NCI-H1694 treated with DMSO at 0.1 percent for 48 hours (cell line): ENCODE data around the gene LONP1.
"Not testable (repeated sequence)": the region's sequence is repeated elsewhere in the genome, so short reads cannot be mapped to it uniquely, and the experiment has no call there.

Source experiments
- DNase-seq: peaks from one replicate; lab custom pipeline; 2025; lab: John Stamatoyannopoulos, UW

The LONP1 gene, protein sequence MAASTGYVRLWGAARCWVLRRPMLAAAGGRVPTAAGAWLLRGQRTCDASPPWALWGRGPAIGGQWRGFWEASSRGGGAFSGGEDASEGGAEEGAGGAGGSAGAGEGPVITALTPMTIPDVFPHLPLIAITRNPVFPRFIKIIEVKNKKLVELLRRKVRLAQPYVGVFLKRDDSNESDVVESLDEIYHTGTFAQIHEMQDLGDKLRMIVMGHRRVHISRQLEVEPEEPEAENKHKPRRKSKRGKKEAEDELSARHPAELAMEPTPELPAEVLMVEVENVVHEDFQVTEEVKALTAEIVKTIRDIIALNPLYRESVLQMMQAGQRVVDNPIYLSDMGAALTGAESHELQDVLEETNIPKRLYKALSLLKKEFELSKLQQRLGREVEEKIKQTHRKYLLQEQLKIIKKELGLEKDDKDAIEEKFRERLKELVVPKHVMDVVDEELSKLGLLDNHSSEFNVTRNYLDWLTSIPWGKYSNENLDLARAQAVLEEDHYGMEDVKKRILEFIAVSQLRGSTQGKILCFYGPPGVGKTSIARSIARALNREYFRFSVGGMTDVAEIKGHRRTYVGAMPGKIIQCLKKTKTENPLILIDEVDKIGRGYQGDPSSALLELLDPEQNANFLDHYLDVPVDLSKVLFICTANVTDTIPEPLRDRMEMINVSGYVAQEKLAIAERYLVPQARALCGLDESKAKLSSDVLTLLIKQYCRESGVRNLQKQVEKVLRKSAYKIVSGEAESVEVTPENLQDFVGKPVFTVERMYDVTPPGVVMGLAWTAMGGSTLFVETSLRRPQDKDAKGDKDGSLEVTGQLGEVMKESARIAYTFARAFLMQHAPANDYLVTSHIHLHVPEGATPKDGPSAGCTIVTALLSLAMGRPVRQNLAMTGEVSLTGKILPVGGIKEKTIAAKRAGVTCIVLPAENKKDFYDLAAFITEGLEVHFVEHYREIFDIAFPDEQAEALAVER

DNA sequence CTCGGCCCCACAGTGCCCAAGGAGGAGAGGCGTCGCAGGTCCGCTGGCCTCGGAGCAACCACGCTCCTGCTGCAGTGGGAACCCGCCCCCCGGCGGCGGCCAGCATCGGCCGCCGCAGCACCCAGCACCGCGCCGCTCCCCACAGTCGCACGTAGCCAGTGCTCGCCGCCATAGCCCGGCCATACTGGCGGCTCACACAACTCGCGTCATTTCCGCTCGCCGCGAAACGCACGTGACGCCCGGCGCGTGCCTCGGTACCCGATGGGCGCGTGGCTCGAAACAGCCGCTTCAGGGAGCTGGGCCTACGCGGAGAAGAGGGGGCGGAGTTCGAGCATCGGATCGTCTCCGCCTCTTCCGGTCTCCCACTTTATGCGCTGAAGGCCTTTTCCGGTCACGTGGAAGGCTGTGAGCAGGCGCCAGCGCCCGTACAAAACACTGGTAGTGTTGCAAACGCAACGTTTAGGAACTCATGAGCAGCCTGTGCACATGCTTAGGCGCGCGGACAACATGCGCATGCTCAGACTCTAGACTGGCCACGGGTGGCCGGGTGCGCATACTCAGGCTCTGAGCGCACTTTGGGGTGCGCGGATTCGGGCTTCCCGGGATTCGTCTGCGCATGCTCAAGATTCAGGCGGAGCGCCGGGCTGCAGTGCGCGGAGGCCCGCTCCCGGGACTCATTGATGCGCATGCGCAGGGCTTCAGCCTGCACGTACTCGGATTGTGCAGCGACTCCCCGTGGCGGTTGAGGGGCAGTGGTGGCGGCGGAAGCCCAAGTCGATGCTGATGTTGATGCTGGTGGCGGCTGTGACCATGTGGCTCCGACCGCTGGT, at the start of gene LONP1, which contains the start of gene CATSPERD:
Gene LONP1 (minus strand): TSS at position 186 of the 830 bp plus-strand sequence. CDS start 14 bp downstream, at position 172.
Gene CATSPERD (plus strand): TSS at position 677 of the 830 bp plus-strand sequence. CDS start 101 bp downstream, at position 778.
- DNase-seq: peak; percentile 95

- no peak for DNase-seq
Measured at GRCh38 chr19:5767949-5768348, 48.0 kb upstream of the LONP1 start.

DNA sequence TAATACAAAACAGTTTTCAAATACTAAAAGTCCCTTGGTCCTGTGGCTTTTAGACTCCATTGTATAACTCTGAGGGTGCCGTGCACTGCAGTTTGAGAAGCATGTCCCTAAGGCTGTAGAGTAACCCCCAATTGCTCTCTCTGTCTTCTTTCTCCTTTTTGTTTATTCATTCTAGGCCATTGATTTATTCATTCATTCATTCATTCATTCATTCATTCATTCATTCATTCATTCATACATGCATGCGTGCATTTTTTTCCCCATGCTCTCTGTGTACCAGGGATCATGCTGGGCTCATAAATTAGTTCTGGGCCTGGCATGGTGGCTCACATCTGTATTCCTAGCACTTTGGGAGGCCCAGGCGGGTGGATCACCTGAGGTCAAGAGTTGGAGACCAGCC, 45.3 kb upstream of the LONP1 start:
- DNase-seq: no peak

GRCh38 chr19:5762608-5763217, 42.8 kb upstream of the LONP1 start:
- no peak for DNase-seq

DNA sequence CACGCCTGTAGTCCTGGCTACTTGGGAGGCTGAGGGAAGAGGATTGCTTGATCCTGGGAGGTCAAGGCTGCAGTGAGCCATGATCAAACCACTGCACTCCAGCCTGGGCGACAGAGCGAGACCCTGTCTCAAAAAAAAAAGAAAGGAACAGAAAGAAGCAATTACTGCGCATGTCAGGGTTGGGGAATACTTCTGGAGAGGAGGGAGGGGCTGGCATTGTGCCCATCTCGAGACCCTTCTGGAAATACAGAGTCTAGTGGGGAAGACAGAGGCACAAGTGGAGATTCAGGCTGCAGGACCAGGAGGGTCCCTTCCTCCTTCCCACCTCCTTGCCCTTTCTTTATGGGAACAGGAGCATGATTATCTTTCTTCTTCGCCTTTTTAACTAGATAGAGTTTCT, 33.8 kb upstream of the LONP1 start:
- DNase-seq: no peak

GRCh38 chr19:5751709-5752108, 31.8 kb upstream of the LONP1 start:
- no peak for DNase-seq

GRCh38 chr19:5749505-5749904, 29.6 kb upstream of the LONP1 start:
- no peak for DNase-seq

DNA sequence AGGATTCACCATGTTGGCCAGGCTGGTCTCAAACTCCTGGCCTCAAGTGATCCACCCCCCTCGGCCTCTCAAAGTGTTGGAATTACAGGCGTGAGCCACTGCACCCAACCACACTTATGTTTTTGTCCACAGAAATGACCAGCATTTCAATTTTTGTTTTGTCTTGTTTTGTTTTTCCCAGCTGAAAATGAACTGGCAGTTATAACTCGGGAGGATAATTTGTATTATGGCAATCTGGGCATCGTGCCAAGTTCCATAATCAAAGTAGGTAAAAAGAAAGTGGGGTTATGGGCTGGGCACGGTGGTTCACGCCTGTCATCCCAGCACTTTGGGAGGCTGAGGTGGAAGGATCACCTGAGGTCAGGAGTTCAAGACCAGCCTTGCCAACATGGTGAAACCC, 29.0 kb upstream of the LONP1 start:
- DNase-seq: not testable (repeated sequence)

GRCh38 chr19:5744999-5745398, 25.1 kb upstream of the LONP1 start:
- DNase-seq: not testable (repeated sequence)

DNA sequence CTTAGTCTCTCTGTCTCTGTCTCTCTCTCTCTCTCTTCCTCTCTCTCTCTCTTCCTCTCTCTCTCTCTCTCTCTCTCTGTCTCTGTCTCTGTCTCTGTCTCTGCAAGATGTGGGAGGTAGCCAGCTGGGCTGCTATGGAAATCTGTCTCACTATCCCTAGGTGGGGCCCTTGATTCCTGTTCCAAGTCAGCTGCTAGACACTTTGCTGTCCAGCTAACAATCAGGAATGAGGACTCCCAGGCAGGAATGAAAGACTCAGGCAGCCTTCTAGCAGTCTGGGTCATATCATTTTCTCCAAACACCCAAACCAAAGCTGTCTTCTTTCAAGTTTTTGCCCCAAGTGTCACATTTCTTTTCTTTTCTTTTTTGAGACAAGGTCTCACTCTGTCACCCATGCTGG, 23.7 kb upstream of the LONP1 start:
- DNase-seq: no peak

DNA sequence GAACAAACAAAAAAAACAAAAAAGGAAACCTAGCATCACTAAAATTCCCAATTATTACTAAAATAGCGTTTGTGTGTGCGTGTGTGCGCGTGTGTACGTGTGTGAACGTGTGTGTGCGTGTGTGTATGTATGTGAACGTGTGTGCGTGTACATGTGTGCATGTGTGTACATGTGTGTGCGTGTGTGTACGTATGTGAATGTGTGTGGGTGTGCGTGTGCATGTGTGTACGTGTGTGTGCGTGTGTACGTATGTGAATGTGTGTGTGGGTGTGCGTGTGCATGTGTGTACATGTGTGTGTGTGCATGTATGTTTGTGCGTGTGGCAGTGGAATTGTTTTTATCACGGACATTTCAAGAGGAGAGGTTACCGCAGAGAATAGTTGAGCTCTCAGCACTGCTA, 22.1 kb upstream of the LONP1 start:
- DNase-seq: no peak

DNA sequence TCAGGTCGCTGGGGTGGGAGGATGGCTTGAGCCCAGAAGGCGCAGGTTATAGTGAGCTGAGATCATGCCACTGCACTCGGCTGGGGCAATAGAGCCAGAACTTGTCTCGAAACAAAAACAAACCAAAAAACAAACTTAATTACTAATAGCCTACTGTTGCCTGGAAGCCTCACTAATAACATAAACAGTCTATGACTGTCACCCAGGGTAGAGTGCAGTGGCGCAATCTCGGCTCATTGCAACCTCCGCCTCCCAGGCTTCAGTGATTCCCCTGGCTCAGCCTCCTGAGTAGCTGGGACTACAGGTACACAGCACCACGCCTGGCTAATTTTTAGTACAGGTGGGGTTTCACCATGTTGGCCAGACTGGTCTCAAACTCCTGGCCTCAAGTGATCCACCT, 18.5 kb upstream of the LONP1 start:
- DNase-seq: no peak

- DNase-seq: not testable (repeated sequence)
Measured at GRCh38 chr19:5733172-5733571, 13.2 kb upstream of the LONP1 start.

- DNase-seq: no peak
Measured at GRCh38 chr19:5727453-5728050, 7.6 kb upstream of the LONP1 start.

- DNase-seq: no peak
Measured at GRCh38 chr19:5719274-5719960, 529 bp downstream of the LONP1 start.

DNA sequence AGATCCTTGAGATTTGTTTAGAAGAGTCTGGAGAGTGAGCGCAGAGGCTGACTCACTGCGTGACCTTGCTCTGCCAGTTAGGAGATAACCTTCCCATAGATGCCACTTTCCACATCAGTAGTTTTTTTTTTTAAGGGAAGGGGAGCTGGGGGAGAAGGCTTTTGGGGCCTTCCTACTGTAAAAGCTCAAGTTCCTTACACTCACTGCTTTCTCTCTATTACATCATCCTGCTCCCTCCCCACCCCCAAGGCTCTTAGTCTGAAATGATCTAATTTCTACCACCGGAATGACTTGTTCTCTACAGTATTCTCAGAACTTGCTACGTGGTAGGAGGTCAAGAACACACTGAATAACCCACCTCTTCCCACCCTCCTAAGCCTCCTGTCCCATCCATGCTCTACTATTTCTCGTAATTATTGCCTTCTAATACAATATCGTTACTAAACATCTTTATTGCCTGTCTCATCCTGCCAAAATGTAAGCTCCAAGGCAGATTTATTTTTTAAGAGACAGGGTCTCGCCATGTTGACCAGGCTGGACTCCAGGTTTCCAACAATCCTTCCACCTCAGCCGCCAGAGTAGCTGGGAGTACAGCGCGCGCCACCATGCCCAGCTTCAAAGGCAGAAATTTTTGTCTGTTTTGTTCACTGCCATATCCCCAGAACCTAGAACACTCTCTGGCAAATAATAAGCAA, 1.2 kb downstream of the LONP1 start:
- no peak for DNase-seq

- no peak for DNase-seq
Measured at GRCh38 chr19:5718037-5718578, 1.8 kb downstream of the LONP1 start.

DNA sequence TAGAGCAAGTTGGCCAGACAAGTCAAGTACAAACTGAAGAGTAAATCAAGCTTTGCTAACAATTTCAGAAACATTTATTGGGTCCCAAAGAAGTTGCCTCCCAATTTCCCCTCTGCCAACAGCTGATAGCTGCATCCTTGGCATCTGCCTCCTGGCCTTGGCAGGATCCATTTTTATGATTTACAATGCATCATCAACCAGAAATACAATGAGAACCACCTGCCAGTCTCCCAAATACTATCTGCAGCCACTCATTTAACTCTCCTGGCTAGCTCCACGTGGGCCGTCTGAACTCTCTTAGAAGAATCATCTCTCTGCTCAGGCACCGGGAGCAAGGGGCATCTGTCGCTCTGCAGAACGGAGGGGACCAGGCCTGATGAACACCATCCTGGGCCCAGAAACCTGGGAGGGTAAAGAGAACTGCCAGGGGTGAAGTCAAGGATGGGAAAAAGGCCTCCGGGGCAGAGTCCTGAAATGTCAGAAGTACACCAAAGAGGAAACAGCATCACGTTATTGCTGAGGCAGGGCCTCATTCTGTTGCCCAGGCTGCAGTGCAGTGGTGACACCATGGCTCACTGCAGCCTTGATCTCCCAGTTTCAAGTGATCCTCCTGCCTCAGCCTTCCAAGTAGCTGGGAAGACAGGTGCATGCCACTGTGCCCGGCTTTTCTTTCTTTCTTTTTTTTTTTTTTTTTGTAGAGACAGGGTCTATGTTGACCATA, 2.6 kb downstream of the LONP1 start:
- no peak for DNase-seq

DNA sequence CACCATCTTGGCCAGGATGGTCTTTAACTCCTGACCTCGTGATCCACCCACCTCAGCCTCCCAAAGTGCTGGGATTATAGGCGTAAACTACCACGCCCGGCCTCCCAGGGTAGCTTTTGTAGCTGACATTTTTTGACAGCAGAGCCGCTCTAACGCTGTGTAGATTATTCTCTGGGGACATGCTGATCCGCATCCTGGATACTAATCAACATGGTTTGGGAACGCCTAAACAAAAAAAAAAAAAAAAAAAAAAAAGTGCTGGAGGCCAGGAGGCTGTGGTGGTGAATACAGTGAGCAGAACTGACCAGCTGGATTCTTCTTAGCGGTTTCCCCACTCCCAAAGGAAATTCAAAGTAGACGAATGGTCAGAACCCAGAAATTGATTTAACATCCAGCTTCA, 5.1 kb downstream of the LONP1 start:
- no peak for DNase-seq
